ENCODE data around the gene DACH1.

GRCh38 chr13:71481501-71481900 is 385.5 kb downstream of the DACH1 start:
- no peak for TF ChIP-seq CTCF (IDR thresholded peaks at IDR 0.05; ENCODE audit: insufficient read depth, low read depth, low read length)
- TF ChIP-seq EZH2 (IDR thresholded peaks at IDR 0.05; ENCODE audit: insufficient read depth, low read length): no peak
